CD4-positive, alpha-beta T cell treated with Interferon alpha-2 for 1 hour (primary cell): ENCODE data around the gene GMPPB.
"Not testable (repeated sequence)": the region's sequence is repeated elsewhere in the genome, so short reads cannot be mapped to it uniquely, and the experiment has no call there.

Experiments
- DNase-seq, 2 donors: peaks; one replicate each; pipeline ENCODE4 v3.0.0-alpha.2; 2020 to 2022

Gene GMPPB

DNA sequence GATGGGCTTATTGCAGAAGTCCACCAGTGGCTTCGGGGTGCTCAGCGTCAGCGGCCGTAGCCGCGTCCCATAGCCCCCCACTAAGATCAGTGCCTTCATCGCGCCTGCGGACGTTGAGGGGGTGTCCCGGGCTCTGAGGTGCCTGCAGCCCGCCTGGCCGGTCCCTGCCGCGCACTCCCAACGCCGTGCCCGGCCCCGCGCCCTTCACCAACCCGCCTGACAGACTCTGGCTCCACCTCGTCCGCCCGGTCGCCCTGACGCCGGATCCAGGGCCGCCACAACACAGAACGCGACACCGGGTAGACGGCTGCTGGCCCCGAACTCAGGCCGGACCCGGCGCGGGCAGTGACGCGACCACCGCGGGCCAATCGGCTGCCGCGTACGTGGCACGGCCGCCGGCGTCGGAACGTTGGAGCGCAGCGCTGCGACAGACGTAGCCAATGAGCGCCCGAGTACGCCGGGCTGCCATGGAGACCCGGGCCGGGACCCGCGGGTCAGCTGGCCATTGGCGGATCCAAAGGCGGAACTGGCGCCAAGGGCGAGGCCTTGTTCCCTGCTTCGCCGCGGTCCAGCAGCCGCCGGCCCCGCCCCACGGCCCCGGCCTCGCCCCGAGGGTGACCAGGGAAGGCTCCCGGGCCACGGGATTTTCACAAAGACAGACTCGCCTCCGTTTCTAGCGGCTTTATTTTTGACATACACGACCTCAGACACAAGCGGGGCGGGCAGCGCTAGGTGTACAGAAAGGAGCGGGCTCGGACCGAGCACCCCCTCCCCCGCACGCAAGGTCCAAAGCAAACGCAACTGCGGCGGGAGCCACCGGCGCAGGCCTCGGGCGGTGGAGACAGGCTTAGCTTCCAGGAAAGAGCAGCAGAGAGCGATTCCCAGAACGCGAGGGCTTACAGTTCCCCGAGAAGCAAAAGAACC, at the start of gene GMPPB:
Gene GMPPB (minus strand): TSS at position 324 of the 924 bp plus-strand sequence. CDS start 225 bp downstream, at position 99.
- DNase-seq: peak; percentile 92 to 93

GRCh38 chr3:49772703-49773102, 49.0 kb upstream of the GMPPB start:
- DNase-seq: no peak

DNA sequence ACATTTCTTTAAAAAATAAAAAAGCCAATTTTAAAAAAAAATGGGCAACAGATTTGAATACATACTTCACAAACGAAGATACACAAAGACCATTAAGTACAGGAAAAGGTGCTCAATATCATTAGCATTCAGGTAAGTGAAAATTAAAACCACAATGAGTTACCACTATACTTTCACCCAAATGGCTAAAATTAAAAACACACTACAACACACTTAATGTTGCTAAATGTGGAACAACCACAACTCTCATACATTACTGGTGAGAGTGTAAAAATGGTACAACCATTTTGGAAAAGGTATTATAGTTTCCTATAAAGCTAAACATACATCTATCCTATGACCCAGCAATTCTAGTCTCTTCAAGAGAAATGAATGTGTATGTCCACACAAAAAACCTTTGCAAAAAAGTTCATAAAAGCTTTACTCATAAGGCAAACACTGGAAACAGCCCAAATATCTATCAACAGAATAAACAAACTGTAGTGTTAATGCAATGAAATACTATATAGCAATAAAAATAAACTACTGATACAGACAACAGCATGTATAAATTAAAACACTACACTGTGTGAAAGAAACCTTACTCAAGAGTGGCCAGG, 47.7 kb upstream of the GMPPB start:
- no peak for DNase-seq

DNA sequence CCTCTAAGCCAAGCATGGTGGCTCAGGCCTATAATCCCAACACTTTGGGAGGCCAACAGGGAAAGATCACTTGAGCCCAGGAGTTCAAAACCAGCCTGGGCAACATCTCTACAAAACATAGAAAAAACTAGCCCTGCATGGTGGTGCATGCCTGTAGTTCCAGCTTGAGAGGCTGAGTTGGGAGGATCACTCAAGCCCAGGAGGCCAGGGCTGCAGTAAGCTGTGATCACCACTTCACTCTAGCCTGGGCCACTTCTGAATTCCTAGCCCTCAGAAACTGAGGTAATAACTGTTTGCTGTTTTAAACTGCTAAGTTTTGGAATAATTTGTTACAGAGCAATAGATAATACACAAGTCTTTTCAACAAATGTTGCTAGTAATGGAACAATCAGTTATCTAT, 46.2 kb upstream of the GMPPB start:
- no peak for DNase-seq

- no peak for DNase-seq
Observed at GRCh38 chr3:49769286-49769915, 45.6 kb upstream of the GMPPB start.

- DNase-seq: no peak
Observed at GRCh38 chr3:49763981-49764380, 40.2 kb upstream of the GMPPB start.

DNA sequence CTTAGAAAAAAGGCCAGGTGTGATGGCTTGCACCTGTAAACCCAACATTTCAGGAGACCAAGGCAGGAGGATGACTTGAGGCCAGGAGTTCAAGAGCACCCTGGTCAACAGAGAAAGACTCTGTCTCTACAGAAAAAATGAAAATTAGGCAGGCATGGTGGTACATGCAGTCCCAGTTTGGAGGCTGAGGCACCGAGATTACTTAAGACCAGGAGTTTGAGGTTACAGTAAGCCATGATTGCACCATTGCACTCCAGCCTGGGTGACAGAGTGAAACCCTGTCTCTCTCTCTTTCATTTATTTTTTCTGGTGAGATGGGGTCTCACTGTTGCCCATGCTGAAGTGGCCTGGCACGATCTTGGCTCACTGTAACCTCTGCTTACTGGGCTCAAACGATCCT, 37.9 kb upstream of the GMPPB start:
- no peak for DNase-seq

DNA sequence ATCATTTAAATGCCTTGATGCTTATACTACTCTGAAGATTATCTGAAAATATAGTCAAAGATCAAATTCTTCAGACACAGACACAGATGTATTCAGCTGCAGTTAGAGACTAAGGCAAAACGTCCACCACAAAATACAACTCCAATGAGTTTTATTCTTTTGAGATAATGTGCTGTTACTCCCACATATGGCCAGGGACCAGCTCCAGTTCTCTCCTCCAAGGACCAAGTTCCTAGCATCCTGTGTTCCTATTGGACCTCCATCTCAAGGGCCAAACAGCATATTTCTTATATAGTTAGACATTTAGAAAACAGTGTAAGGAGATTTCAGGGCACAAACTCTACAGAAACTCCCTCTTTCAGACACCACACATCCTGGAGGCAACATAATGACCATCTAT, 35.5 kb upstream of the GMPPB start:
- DNase-seq: no peak

DNA sequence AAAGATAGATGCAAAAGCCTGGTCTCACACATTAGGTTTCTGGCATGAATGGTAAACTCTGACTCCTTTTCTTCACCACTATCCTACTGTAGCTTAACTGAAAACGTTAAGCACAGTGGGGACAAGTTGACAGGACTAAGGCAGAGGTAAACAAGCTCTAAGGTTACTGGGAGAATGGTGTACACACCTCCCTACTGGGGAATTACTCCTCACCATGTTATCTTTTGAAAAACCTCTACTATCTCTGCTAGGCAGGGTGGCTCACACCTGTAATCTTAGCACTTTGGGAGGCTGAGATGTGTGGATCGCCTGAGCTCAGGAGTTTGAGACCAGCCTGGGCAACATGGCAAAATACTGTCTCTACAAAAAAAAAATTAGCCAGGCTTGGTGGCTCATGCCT, 33.4 kb upstream of the GMPPB start:
- no peak for DNase-seq

GRCh38 chr3:49756036-49756435, 32.3 kb upstream of the GMPPB start:
- no peak for DNase-seq

DNA sequence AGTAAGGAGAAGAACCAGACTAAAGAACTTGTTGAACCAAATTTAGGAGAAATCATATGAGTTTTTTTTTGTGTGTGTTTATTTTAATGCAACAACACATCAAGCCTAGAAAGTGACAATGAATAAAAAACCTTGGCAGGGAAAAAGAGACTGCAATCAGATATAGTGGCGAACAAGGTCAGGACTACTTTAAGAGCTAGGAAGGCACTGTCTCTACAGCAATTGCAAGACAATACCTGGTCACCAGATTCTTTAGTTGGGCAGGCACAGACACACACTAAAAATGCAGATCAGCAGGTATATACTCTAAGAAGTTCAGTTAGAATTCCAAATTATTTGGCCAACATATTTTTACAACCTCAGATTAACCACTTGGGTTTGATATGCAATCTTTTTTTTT, 30.8 kb upstream of the GMPPB start:
- DNase-seq: no peak

DNA sequence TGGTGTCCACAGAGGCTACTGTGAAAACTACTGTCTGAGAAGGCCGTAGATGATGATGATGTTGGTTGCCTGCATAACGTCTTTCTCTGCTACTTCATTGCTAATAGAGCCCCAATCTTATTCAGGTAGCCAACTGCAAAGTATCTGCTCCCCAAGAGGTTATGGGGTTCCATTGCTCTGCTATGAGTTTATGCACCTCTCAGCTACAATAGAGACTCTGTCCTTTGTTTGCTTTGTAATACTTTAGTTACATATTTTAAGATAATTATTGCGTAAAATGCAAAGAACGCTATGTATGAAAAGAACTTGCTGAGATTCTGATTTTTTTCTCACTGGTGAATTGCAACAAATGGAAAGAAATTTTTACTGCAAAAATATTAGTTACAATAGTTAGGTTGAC, 27.8 kb upstream of the GMPPB start:
- no peak for DNase-seq

DNA sequence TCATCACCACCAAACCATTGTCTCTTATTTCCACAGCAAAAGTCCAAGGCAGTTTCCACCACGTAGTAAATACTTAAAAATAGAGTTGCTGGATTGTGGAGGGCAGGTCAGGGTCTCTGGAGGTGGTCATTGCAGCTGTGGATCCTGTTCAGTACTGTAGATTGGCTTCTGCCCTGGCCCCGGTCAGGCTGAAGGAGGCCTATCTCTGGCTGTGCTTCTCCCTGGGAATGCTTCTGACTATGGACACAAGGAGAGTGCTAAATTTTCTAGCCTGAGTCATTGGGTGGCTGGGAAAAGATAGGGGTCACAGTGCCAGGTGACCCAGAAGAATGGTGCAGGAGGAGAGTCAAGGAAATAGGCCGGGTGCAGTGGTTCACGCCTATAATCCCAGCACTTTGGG, 26.3 kb upstream of the GMPPB start:
- DNase-seq: no peak

DNA sequence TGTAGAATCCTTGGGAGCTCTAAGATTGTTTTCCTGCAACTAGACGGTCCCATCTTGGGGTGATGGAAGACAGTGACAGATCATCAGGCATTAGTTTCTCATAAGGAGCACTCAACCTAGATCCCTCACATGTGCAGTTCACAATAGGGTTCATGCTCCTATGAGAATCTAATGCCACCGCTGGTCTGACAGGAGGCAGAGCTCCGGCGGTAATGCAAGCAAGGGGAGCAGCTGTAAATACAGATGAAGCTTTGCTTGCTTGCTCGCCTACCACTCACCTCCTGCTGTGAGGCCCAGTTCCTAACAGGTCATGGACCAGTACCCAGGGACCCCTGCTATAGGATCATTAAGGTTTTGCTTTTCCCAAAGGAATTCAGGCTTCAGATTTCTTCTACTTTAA, 25.1 kb upstream of the GMPPB start:
- DNase-seq: not testable (repeated sequence)

DNA sequence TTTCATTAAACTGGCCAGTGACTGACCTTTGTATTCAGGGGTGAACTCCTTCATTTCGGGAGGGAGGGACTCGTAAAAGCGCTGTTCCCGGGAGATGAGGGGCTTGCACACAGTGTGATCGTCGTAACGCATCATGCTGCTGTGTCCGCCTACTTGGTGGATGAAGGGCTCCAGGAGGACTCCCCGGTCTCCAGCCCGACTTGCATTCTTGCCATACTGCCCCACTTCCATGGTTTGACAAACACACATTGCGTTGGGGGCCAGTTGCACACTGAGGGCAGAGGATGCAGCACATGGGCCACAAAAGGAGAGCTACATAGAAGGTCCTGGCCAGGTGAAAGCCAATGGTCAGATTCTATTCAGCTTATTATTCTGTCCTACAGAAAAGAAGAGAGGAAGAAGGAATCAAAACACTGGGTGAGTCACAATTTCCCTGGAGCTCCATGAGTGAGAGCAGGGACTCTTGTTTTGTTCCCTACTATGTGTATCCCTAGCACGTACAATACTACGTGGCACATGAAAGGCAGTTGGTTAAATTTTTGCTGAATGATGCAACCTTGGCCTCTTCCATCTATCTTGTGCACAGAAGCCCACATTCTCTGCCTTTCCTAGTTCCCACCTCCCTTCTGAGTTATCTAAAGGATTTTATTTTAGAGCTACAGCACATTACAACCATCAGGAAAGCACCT, 24.2 kb upstream of the GMPPB start:
- no peak for DNase-seq

DNA sequence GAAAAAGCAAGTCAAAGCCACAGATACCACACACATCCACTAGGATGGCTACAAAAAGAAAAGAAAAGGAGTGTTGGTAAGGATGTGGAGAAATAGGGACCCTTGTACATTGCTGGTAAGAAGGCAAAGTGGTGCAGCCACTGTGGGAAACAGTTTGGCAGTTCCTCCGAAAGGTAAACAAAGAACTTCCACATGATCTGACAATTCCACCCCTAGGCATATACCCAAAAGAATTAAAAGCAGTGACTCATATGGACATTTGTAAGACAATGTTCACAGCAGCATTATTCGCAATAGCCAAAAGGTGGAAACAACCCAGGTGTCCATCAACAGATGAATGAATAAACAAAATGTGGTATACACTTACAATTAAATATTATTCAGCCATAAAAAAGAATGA, 22.2 kb upstream of the GMPPB start:
- no peak for DNase-seq

DNA sequence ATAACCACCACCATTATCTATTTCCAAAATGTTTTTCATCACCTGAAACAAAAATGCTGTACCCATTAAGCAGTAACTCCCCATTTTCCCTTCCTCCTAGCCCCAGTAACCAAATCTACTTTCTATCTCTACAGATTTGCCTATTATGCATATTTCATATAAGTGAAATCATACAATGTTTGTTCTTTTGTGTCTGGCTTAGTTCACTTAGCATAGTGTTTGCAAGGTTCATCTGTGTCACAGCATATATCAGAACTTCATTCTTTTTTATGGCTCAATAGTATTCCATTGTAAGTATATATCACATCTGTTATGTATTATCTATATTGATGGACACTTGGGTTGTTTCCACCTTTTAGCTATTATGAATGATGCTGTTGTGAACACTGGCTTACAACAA, 16.7 kb upstream of the GMPPB start:
- DNase-seq: no peak

DNA sequence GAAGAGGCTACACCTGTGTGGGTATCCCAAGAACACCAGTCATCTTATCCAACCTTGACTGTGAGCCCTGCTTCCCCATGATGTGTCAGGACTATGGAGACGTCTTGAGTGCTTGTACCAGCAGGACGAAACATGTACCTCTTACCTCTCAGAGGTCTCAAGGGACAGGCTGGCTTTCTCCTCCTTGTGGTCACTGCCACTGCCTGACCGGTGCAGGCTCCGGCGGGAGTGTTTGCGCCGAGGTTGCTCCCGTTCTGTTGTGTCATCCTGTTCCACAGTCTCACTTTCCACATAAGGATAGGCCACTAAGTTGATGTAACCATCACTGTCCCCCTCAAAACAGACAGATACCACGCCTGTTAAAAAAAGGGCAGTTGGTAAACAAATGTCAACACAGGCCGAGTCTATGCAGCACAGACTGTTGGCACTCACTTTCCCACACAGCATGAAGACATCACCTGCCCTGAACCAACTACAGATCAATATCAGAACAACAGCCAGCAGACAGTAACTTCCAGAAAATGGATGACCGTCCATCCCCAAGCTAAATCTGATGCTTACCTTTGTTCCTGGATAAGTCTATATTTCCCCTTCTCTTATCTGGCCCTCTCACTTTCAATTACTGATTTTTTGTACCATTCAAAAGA, 14.4 kb upstream of the GMPPB start:
- no peak for DNase-seq

DNA sequence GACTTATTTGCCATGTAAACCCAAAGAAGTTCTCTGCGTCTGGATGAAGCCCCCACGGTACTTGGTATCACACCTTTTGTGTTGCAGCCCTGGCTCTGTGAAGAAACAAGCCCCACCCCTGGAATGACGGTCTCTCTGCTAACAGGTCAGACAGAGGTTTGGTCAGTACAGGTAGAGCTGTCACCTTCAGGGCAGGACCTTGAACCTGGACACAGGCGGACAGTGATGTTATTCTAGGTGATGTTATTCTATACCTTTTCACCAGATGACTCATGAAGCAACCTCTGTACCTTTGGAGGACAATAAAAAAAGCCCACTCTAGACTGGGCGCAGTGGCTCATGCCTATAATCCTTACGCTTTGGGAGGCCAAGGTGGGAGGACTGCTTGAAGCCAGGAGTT, 11.0 kb upstream of the GMPPB start:
- DNase-seq: no peak

DNA sequence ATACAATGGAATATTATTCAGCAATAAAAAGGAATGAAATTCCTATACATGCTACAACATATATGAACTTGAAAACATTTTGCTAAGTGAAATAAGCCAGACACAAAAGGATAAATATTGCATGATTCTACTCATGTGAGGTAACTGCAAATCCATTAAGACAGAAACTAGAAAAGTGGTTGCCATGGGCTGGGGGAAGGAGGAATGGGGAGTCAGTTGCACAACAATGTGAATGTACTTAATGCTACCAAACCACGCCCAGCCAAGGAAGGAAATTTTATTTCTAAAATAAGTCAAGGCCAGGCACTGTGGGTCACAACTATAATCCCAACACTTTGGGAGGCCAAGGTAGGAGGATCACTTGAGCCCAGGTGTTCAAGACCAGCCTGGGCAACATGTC, 9.8 kb upstream of the GMPPB start:
- no peak for DNase-seq

GRCh38 chr3:49732597-49732996, 8.8 kb upstream of the GMPPB start:
- no peak for DNase-seq

GRCh38 chr3:49729966-49730609, 6.3 kb upstream of the GMPPB start:
- DNase-seq: no peak
